ENCODE results near the gene FBP2.

- TF ChIP-seq CTCF (IDR thresholded peaks at IDR 0.05; ENCODE audit: poor library complexity): no peak
- TF ChIP-seq EZH2 (IDR thresholded peaks at IDR 0.05; ENCODE audit: borderline replicate concordance): no peak
- no peak for TF ChIP-seq EZH2phosphoT487 (IDR thresholded peaks at IDR 0.05; ENCODE audit: low read depth, severe bottlenecking, unreplicated experiment)
These were observed 13.2 kb upstream of the FBP2 start for GRCh38 chr9:94606646-94607422.

Measured in hepatocyte (in vitro differentiated cells).